Chondrocyte (in vitro differentiated cells): ENCODE data around the gene DNAI1. TPM values are rescaled to one million over a fixed set of nuclear protein-coding genes. Genes with fewer than 3 reads are reported as not detected.
A peak's percentile ranks its signal among the peaks of the same experiment; 100 is the strongest.

Source experiments
- DNase-seq: peaks from one replicate; pipeline ENCODE4 v3.0.0; 2021; ENCODE audit warnings: mixed read lengths, low spot score
- H3K27ac Mint-ChIP-seq: one replicate; pipeline ENCODE4 v1.8.0; 2021; ENCODE audit warnings: mild to moderate bottlenecking, moderate library complexity, mixed read lengths; ENCODE audit not compliant: unreplicated experiment
- H3K27me3 Mint-ChIP-seq: 2 replicates; pipeline ENCODE4 v1.8.0; 2021; ENCODE audit warnings: low read depth, mixed read lengths
- H3K36me3 Mint-ChIP-seq: 2 replicates; pipeline ENCODE4 v1.8.0; 2021; ENCODE audit warnings: low read depth, mixed read lengths
- H3K4me1 Mint-ChIP-seq: 2 replicates; pipeline ENCODE4 v1.8.0; 2021; ENCODE audit warnings: low read depth, mild to moderate bottlenecking, mixed read lengths
- H3K4me3 Mint-ChIP-seq: one replicate; pipeline ENCODE4 v1.8.0; 2021; ENCODE audit warnings: mild to moderate bottlenecking, moderate library complexity, mixed read lengths; ENCODE audit not compliant: unreplicated experiment
- H3K9me3 Mint-ChIP-seq: 2 replicates; pipeline ENCODE4 v1.8.0; 2021; ENCODE audit warnings: low read depth, mixed read lengths
- total RNA-seq: library from RNA; stranded (reverse); gene quantifications from 3 replicates; pipeline ENCODE4 v1.2.1, GENCODE V29; 2021
- TF ChIP-seq, protein P1 (sequence below): fragments of 200-600 bp; sonication (generic); IDR thresholded peaks from 2 replicates; pipeline ENCODE4 v1.5.0; 2021; ENCODE audit warnings: antibody characterized with exemption, mild to moderate bottlenecking, moderate library complexity

Gene DNAI1
- total RNA-seq, 1 donor from 2014 or later = 0.25 TPM

DNA sequence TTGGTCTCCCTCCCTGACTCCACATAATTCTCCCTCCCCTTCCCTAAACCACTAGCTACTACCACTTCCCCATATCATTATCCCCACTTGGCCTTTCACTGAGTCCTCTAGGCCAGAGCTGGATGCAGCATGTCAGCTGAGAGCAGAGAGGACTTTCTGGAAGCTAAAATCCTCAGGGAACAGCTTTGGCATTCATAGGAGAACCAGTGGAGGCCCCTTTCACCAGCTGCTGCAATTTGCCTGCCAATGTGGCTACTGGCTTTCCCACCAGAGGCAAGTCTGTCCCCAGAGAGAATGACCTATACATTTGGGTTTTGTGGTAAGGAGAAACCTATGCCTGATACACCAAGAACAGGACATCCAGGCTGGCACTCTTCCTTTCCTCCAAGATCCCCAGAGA lies 14.6 kb upstream of the DNAI1 start:
- no peak overlapping the region for H3K27ac Mint-ChIP-seq
- no peaks in the 10 kb centered on the region for H3K9me3 Mint-ChIP-seq
- peaks cover 4% of the 10 kb centered on the region for H3K36me3 Mint-ChIP-seq

DNA sequence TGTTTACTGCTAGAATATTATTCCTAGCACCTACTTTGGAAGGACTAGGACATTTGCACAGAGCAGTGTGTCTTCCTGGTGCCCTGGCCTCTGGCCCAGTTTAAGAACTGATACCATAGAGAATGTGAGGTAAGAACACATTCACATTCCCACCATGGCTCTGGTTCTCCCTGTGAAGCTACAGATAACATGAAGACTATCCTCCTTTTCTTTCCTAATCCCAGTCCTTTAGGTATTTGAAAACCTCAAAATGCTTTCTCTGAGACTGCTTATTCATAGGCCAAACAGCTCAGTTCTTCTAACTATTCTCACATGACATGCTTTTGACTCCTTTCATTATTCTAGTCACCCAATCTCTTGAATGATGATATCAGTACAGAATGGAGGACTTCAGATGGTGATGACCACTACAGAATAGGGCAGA lies 12.1 kb upstream of the DNAI1 start:
- no peaks in the 10 kb centered on the region for H3K27me3 Mint-ChIP-seq
- no peak overlapping the region for H3K27ac Mint-ChIP-seq
- no peaks in the 10 kb centered on the region for H3K36me3 Mint-ChIP-seq
- TF ChIP-seq, protein P1, sequence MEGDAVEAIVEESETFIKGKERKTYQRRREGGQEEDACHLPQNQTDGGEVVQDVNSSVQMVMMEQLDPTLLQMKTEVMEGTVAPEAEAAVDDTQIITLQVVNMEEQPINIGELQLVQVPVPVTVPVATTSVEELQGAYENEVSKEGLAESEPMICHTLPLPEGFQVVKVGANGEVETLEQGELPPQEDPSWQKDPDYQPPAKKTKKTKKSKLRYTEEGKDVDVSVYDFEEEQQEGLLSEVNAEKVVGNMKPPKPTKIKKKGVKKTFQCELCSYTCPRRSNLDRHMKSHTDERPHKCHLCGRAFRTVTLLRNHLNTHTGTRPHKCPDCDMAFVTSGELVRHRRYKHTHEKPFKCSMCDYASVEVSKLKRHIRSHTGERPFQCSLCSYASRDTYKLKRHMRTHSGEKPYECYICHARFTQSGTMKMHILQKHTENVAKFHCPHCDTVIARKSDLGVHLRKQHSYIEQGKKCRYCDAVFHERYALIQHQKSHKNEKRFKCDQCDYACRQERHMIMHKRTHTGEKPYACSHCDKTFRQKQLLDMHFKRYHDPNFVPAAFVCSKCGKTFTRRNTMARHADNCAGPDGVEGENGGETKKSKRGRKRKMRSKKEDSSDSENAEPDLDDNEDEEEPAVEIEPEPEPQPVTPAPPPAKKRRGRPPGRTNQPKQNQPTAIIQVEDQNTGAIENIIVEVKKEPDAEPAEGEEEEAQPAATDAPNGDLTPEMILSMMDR = no peak
- DNase-seq = no peak
- no peaks in the 10 kb centered on the region for H3K9me3 Mint-ChIP-seq
- H3K4me1 Mint-ChIP-seq = peaks cover 33% of the 10 kb centered on the region
- no peak overlapping the region for H3K4me3 Mint-ChIP-seq

More for the DNA sequence above, 14.6 kb upstream of the DNAI1 start:
- Mint-ChIP-seq H3K27me3 (no peaks in the 10 kb centered on the region), H3K4me1 (peaks cover 34% of the 10 kb centered on the region), H3K4me3 (no peak overlapping the region)
- TF ChIP-seq, protein P1 = no peak
- DNase-seq = no peak

DNA sequence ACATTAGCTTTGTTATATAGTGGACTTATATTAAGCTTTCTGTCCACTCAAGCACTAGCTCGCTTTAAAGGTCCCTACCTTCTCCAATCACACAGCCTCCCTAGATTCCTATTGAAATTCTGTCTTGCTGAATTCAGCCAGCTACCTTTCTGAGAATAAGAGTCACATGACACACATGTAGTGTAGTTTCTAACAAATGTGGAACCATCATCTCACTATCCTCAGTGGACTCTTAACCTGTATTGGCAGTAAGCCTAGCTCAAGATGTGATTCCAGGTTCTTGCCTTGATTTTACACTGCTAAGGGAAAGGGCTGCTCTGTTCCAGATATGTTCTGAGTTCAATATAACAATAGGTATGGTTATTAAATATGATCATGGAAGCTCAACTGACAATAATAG lies 11.7 kb upstream of the DNAI1 start:
- H3K4me3 Mint-ChIP-seq = no peak overlapping the region
- H3K9me3 Mint-ChIP-seq = no peaks in the 10 kb centered on the region
- TF ChIP-seq, protein P1 = no peak
- H3K36me3 Mint-ChIP-seq = no peaks in the 10 kb centered on the region
- peaks cover 32% of the 10 kb centered on the region for H3K4me1 Mint-ChIP-seq
- no peak overlapping the region for H3K27ac Mint-ChIP-seq
- no peak for DNase-seq
- H3K27me3 Mint-ChIP-seq = no peaks in the 10 kb centered on the region

DNA sequence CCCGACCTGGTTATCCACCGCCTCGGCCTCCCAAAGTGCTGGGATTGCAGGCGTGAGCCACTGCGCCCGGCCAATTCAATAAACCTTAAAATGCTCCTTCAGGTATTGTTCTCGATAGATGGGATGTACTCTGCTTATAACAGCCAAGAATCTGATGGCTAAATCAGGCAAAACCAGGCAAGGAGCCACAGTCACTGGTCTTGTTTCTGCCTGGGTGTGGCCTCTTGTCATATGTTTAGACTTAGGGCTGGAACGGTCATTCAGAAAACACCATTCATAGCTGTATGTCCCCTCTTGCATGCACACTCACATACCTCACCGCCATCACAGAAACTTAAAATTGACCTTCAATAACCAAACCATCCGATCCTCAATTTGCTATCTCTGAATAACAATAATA lies 8.0 kb upstream of the DNAI1 start:
- H3K36me3 Mint-ChIP-seq = peaks cover 3% of the 10 kb centered on the region
- no peak for DNase-seq
- H3K27me3 Mint-ChIP-seq = no peaks in the 10 kb centered on the region
- TF ChIP-seq, protein P1 = no peak
- H3K27ac Mint-ChIP-seq = no peak overlapping the region
- peaks cover 34% of the 10 kb centered on the region for H3K4me1 Mint-ChIP-seq
- H3K4me3 Mint-ChIP-seq = no peak overlapping the region
- no peaks in the 10 kb centered on the region for H3K9me3 Mint-ChIP-seq

DNA sequence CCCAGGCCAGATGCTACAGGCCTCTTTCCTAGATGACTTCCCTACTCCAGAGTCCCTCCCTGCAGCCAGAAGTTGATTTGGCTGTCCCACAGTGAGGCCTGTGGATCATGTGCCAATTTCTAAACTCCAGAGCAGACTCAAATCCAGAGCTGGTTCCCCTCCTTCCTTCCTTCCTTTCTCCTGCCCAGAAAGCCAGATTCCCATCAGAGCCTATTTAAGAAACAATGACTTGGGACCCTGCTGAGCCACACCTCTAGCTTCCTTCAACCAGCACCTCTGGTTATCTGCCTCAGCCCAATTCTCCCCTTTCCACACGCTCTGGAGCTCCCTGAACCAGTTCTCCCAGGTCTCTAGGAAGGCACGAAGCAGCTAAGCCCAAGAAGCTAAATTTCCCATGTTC lies 7.5 kb upstream of the DNAI1 start:
- Mint-ChIP-seq H3K36me3 (peaks cover 3% of the 10 kb centered on the region), H3K27ac (peak overlapping the region; percentile 39), H3K27me3 (no peaks in the 10 kb centered on the region), H3K4me3 (no peak overlapping the region), H3K9me3 (no peaks in the 10 kb centered on the region), H3K4me1 (peaks cover 36% of the 10 kb centered on the region)
- TF ChIP-seq, protein P1 = no peak
- DNase-seq = no peak
